ENCODE results near the gene RTKN.
A peak's percentile ranks its signal among the peaks of the same experiment; 100 is the strongest.

RTKN gene

DNA sequence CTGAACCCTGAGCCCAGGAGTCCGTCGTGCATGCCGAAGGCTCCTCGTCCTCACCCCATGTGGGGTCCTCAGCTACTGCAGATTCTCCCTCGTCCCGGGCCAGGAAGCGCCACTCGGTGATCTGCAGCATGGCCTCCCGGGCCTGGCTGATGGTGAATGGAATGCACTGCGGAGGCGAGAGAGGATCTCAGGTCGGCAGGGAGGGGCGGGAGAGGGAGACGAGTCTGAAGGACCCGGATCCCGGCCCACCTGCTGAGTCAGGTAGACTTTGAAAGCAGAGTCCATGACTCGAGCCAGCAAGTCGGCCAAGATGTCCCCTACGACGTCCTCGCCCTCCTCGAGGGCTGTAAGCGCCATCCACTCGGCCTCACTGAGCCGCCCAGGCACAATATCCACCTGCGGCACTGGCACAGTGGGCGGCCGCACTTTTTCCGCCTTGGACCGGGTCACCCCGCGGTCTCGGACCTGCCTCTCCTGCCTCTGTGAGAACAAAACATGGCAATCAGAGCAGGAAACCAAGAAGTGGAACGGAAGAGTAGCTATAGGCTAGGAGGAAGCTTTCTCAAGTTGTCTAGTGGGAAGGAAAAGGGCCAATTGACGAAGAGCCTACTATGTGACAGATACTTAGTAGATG is 25.9 kb downstream of the RTKN start:
- DNase-seq: no peak

DNA sequence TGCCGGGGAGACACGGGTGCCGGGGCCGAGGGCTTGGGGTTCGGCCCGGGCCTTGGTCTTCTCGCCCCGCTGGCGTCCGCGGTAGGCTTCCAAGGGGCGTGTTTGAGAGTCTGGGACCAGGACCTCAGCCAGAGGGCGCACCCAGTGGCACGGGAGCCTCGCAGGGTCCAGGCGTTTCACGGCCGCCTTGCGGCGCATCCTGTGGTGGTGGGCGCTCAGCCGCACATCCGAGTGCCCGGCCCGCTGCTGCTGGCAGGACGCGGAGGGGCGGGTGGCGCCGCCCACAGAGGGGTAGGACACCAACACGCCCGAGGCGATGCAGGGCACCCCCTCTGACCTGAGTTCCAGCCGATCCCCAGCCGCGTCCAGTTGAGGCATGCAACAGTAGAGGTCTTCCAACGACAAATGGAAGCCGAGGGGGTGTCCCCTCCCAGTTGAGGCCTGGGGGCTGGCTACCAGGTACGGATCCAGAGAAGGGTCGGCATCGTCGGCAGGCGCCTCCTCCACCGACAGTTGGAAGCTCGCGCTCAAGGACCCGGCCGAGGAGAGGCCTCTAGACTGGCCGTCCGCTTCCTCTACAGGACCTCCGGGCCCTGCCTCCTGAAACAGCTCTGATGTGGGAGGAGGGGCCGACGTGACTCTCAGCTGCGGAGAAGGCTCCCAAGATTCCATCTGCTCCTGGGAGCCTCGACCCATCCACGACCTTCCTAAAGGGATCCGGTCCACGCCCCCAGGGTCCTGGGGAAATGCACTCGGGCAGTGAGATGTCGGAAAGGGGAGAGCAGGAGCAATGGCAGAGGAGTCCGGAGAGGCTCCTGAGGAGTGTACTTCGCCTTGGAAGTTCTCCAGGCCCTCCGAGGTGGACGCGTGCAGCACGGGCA is 26.6 kb downstream of the RTKN start:
- DNase-seq: no peak

DNA sequence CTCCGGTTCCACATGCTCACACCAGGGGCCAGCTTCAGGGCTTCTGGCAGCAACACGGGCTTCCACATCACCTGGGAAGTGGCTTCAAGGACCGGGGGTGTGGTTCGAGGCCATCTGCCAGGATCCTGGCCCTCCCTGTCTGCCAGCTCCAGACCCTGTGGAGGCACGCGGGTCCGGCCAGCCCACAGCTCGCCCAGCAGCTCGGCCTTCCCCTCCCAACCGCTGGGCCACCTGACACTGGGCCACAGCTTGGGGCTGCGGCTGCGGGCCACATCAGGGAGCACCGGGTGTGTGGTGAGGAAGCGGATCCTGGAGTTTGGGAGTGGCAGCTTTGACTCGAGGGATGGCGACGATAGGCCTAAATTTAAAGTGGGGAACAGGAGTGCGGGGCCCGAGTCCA is 27.3 kb downstream of the RTKN start:
- DNase-seq: no peak

DNA sequence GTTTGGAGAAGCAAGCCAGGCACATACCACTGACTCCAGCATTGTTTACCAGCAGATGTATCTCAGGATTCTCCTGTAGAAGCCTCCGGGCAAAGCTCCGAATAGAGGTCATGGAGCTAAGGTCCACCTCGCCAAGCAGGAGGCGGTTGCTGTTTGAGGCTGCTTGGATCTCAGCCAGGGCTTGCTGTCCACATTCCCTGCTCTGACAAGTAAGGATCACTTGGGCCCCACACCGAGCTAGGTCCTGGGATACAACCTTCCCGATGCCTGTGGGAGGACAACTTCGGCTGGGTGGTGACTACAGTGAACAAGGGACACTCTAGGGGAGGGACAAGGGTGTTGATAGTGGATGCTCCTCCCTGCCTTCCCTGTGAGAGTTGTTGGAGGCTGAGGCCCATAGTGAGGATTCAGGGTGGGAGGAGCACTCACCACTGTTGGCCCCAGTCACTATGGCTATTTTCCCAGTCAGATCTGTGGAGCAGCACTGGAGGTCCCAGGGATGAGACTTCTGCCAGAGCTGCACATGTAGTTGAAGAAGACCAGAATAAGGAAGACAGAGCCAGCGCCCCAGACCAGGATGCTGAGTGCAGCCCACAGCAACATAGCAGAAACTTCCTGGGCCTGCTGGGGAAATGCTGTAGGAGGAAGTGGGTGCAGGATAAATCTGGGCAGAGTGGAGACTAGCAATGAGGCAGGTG is 28.6 kb downstream of the RTKN start:
- no peak for DNase-seq

DNA sequence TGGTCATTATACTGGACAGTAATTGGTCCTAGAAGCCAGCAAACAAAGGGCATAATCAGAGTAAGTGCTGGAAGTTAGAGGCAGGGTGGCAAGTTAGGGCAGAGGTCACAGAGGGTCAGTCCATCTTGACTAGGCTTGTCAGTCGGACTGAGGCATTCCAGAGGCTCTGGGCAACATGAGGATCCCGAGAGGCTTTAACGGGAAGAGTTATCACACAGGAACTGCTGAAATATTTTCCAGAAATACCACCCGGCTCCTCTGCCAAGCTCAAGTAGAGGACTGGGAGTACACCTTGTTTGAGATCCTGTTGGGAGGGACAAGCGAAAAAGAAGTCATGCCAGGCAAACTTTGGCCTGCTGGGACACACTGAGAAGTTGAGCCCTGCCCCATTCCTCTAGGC is 34.1 kb downstream of the RTKN start:
- no peak for DNase-seq

DNA sequence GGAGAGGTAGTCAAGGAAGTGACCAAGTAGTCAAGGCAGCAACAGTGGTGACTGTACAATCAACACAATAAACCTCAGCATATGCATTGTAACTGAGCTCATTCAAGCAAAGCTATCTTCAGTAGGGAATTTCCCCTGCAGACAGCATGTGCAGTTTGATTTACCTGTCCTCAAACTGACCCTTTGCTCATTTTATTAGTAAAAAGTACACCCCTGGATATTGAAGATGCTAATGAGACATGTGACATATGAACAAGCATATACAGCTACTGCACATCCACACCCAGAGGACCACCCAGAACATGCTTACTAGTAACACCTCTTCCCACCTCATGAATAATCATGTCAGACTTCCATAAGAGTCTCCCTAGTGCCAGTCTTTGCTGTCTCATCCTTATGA is 35.7 kb downstream of the RTKN start:
- no peak for DNase-seq

DNA sequence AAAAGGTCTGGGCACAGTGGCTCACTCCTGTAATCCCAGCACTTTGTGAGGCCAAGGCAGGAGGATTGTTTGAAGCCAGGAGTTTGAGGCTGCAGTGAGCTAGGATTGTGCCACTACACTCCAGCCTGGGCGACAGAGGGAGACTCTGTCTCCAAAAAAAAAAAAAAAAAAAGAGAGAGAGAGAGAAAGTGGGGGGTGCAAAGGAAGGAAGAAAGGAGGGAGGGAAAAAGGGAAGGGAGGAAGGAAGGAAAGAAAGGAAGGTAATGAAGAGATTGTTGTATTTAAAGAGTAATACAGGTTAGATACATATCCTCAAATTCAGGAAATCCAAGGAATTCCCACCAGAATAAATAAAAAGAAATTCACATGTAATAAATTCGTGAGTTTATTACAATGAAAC is 39.8 kb downstream of the RTKN start:
- DNase-seq: no peak

DNA sequence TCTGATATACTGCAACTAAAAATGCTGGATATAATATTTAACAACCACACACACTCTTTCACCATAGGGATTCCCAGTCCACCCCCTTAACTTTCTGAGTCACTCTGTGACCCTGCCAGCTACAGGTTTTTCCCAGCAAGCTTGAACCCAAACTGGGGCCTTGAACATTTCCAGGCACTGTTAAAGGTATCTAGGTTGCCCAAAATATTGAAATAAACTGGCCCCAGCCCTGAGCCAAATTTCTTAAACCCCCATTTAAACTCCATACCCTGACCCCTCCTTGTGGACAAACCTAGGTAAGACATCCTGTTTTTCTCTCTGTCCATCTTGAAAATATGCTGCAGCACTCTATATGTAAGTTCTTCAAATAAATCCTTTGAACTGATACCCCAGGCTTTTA is 42.0 kb downstream of the RTKN start:
- DNase-seq: no peak

DNA sequence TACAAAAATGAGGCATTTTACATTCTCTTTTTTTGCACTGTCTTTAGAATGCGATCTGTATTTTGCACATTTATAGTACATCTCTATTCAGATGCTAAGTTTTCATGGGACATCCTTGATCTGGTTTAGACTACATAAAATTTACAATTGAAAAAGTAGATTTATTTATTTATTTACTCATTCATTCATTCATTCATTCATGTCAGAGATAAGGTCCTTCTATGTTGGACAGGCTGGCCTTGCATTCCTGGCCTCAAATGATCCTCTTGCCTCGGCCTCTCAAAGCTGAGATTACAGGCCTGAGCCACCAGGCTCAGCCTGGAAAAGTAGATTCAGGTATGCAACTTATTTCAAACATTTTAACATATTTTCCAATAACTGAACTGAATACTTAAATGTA is 45.6 kb downstream of the RTKN start:
- no peak for DNase-seq

DNA sequence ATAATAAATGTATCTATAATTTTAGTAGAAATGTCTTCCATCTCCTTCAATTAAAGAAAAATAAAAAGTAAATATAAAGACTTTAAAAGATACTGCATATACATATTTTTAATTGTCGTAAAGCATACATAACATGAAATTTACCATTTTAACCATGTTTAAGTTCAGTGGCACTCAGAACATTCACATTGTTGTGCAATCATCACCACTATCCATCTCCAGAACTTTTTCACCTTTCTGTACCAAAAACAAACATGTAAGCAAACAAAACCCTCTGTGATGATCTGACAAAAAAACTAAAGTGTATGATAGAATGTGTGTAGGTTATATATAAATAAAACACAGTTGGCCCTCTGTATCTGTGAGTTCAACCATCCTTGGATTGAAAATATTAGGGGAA is 48.2 kb downstream of the RTKN start:
- DNase-seq: no peak

DNA sequence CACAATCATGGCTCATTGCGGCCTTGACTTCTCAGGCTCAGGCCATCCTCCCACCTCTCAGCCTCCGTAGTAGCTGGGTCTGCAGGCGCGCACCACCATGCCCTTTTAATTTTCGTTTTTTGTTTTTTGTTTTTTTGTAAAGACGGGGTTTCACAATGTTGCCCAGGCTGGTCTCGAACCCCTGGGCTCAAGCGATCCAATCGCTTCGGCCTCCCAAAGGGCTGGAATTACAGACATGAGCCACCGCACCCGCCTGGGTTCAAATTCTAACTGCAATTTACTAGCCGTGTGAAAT is 49.3 kb downstream of the RTKN start:
- no peak for DNase-seq

DNA sequence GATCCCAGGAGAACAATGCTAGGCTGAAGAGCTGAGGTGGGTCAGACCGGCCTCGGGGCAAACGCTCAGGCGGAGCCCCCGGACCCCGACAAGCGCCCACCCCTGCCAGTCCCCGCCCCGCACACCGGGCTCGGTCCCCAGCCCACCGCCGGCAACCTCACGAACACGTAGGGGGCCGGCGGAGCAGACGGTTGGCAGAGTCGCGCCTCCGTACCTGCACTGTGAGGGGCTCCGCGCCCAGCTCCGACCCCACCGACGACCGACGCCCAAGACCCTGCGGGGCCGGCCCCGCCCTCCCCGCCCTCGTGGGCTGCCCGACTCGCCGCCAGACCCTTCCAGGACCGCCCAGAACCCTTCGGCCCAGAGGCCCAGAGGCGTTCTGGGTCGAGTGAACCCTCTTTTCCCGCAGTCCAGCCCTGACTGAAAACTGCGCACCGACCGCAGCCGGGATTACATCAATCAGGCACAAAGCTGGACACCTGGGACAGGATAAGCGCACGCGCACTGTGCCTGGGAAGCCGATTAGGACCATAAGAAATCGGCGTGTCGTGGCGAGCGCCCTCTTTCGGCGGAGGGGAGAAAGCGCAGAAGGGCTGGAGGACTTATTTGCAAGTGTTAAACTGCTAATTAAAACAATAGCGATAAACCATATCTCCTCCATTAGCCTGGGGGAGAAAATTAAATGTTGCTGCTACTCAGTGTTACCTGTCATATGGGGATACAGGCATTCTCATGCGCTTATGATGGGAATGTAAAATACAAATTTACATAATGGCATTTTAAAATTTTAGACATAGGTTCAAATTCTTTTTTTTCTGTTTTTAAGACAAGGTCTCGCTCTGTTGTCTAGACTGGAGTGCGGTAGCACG is 49.9 kb downstream of the RTKN start:
- DNase-seq: peak; percentile 76

DNA sequence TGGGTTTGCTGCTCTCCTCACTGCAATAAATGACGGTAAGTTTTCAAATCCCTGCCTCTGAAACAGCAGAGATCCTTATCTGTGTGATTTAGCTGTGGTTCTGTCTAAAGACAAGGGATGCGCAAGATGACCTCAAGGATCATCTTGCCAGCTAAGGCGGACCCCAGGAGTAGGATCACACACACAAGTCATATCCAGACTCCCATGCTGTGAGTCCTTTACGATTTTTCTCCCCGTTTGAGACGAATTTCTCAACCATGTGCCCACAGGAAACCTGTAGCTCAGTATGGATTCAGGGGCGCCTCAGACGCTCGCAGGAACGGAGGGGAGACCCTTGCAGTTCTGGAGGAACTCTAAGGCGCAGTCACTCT is 50.5 kb downstream of the RTKN start:
- no peak for DNase-seq

DNA sequence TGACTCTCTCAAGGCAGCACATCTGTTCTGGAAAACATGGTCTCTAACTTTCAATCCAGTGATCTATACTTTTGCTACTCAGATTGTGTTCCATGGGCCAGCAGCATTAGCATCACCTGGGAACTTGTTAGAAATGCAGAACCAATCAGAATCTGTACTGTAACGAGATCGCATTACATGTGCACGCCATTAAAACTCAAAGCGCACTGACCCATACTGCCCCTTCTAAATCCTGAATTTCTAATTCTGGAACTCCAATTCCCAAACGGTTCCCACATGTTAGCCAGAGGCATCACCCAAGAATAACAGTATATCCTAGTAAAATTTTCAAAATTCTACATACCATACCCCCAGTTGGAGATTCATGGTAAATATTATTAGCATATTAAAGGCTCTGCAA is 51.1 kb downstream of the RTKN start:
- no peak for DNase-seq

DNA sequence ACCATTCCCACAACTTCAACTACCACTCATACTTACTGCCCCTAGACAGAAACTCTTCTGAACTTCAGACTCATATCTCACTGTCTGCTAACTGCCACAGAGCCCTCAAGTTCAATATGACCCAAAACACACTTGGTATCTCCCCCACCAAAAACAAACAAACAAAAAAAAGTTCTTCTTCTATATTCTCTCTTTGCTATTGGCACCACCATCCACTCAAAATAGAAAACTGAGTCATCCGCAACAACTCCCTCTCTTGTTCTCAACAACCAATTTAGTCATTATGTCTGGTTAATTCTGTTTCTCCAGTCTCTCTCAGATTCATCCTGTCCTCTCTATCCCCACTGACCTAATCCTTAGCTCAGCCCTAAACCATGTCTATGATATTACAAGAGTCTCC is 54.4 kb downstream of the RTKN start:
- no peak for DNase-seq

DNA sequence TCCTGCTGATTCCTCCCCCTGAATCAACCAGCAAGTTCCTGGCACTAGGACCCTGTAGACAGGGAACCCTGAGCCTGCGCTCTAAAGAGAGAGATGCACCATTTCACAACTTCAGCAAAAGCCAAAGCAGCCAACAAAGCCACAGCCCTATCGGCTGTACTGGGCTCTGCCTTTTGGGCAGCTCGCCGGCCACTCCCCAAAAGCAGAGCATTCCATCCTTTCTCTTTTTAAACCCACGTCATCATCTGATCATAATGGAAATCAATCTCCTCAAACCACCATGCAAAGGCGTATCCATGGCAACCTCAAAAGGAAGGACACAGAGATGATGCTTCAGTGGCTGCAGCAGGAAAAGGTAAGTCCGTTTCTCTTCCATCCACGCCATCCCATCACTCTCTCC is 56.3 kb downstream of the RTKN start:
- no peak for DNase-seq

DNA sequence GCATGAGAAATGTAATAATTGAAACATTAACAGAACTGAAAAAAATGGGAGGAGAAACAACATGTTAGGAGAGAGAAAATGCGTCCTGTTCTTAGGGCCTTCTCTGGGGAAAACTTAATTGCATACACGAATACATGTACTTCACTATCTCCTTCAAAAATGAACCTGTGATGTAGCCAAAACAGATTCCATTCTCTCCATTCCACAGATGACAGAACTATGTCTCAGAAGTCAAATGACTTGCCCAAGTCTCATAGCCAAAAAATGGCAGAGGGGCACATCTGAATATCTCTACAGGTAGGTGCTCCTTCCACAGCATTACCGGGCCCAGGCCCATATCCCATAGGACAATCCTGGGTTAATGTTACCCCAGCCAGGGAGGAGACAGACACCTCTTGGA is 57.7 kb downstream of the RTKN start:
- no peak for DNase-seq

DNA sequence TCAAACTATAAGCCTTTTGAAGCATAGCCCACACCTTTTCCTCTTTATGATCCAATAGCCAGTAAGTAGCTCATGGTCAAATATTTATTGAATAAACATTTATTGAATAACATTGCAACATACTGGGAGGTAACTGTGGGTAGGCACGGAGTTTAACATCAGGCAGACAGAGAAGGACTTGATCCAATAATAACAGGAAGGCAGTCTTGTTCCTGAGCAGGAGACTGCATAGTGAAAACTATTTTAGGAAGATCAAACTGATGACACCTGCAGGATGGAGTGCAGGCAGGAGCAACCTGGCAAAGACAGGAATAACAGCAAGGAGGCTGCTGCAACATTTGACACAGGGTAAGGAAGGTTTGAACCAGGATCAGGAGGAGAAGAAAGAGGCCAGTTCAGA is 58.5 kb downstream of the RTKN start:
- DNase-seq: no peak

DNA sequence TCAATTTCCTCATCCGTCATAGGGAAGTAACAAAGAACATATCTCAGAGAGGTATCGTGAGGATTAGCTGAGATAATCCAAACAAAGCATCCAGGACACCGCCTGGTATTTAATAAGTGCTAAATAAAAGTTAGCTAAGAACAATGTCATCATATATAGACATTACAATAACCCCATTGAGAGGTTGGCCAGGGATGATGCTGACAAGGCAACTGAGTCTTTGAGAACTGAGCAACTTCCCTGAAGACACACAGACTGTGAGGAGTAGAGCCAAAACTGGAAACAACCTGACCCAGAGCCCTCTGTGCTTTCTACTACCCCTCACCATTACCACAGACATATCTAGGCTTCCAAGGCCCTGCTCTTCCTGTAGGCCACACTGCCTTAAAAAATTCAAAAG is 60.0 kb downstream of the RTKN start:
- DNase-seq: no peak

DNA sequence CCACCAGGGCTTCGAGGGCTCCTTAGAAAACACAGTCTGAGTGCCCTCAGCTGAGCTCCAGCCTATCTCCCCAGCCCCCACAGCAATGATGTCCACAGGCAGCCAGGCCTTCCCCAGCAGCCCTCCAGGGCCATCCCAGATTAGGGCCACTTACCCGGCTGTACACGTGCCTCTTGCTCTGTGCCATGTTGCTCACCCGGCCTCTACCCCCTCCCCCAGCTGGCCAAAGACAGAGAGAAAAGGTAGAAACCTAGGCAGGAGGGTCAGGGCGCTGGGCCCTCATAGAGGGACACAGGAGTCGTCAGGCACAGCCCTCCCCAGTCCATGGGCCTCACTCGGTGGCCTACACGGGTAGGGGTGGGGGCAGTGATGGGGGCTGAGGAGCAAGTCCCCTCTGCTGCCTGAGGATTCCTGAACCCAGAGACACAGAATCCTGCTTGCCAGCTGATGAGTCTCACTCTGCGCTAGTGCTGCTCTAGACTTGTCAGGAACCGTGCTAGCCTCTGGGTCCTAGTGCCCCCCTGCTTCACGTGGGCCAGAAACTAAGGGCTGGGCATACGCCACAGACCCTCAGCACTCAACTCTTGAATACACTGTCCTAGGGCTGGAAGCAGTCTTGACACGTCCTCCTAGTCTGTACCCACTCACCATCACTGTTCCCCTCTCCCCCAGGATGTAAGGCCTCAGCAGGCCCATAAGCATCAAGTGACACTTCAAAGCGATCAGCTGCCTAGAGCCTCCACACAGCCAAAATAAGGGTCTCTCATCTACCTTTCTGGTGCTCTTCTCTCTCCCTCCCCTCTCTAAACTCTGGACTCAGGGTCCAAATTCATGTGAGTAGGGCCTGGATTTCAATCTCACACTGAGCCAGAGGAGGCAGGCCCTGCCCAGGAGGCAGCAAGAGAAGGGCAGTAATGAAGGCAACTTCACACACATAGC is 61.6 kb downstream of the RTKN start, which contains the start of gene DCTN1:
DCTN1 (minus strand) TSS at position 461 of the 939 bp plus-strand sequence; CDS start at position 187, 274 bp downstream.
- peak; percentile 37 for DNase-seq

DNA sequence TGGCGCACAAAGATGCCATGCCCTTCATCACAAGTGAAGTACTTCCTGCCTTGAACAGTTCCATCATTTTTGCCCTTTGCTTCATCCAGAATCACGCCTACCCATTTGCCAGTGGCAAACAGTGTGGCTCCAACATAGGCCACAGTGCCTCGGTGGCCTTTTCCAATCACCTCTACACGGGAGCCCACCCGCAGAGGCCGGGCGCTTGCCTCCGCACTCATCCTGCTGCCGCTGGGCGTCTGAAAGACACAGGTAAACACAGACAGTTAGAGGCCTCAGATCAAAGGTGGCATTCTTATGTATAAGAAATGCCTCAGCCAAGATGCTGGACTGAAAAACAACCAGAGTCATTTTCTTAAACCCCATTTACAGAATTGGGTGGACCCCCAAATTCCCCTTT is 63.7 kb downstream of the RTKN start:
- no peak for DNase-seq

DNA sequence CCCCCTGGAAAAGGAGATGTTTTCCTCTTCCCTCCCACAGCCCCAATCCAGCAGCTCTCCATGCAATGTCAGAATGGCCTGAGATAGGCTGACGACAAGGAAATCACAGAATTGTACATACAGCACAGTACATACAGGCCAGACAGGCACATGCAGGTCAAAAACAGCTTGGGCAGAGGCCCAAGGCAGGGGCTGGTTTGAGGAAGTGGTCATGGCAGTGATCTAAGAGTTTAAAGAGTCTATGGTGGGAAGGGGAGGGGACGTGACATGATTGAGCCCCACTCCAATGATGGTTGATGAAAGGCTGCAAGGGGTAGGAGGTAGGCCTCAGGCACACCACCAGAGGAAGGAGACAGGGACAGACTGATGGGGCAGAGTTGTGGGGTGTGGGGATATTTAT is 65.9 kb downstream of the RTKN start:
- DNase-seq: no peak
